ENCODE data around the gene CLCN1.

The CLCN1 gene

GRCh38 chr7:143381427-143382125 lies 65.7 kb downstream of the CLCN1 start:
- H3F3A ChIP-seq (ENCODE audit: low read depth) = no peaks in the 10 kb centered on the region
- peaks cover 6% of the 10 kb centered on the region for H3K27me3 ChIP-seq (ENCODE audit: insufficient read depth, low read length, poor library complexity, severe bottlenecking)
- no peaks in the 10 kb centered on the region for H3K36me3 ChIP-seq (ENCODE audit: insufficient read depth, low read length)
- H4K20me1 ChIP-seq (ENCODE audit: insufficient read depth, low read length, poor library complexity, severe bottlenecking) = peaks cover 35% of the 10 kb centered on the region
- no peaks in the 10 kb centered on the region for H3K9me2 ChIP-seq (replicated peaks; ENCODE audit: low read depth, low read length)
- H3K9me3 ChIP-seq (ENCODE audit: insufficient read depth, low read depth, low read length) = no peaks in the 10 kb centered on the region
- TF ChIP-seq, protein P1, sequence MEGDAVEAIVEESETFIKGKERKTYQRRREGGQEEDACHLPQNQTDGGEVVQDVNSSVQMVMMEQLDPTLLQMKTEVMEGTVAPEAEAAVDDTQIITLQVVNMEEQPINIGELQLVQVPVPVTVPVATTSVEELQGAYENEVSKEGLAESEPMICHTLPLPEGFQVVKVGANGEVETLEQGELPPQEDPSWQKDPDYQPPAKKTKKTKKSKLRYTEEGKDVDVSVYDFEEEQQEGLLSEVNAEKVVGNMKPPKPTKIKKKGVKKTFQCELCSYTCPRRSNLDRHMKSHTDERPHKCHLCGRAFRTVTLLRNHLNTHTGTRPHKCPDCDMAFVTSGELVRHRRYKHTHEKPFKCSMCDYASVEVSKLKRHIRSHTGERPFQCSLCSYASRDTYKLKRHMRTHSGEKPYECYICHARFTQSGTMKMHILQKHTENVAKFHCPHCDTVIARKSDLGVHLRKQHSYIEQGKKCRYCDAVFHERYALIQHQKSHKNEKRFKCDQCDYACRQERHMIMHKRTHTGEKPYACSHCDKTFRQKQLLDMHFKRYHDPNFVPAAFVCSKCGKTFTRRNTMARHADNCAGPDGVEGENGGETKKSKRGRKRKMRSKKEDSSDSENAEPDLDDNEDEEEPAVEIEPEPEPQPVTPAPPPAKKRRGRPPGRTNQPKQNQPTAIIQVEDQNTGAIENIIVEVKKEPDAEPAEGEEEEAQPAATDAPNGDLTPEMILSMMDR (conservative IDR thresholded peaks at IDR 0.05; ENCODE audit: low read length) = no peak
- no peak for TF ChIP-seq EZH2phosphoT487 (IDR thresholded peaks at IDR 0.05; ENCODE audit: borderline replicate concordance)
- H3K4me3 ChIP-seq (ENCODE audit: low read length, poor library complexity, severe bottlenecking) = peak overlapping the region; percentile 98
- H3K9ac ChIP-seq (ENCODE audit: low read depth, low read length, poor library complexity, severe bottlenecking) = peak overlapping the region; percentile 100
- H3K79me2 ChIP-seq (ENCODE audit: insufficient read depth, low read length) = peaks cover 97% of the 10 kb centered on the region
- H2AFZ ChIP-seq (ENCODE audit: low read length) = no peak overlapping the region
- H3K4me2 ChIP-seq (ENCODE audit: low read depth, low read length, poor library complexity, severe bottlenecking) = peak overlapping the region; percentile 97
- H3K4me1 ChIP-seq (ENCODE audit: insufficient read depth, low read length, poor library complexity, severe bottlenecking) = peaks cover 80% of the 10 kb centered on the region

DNA sequence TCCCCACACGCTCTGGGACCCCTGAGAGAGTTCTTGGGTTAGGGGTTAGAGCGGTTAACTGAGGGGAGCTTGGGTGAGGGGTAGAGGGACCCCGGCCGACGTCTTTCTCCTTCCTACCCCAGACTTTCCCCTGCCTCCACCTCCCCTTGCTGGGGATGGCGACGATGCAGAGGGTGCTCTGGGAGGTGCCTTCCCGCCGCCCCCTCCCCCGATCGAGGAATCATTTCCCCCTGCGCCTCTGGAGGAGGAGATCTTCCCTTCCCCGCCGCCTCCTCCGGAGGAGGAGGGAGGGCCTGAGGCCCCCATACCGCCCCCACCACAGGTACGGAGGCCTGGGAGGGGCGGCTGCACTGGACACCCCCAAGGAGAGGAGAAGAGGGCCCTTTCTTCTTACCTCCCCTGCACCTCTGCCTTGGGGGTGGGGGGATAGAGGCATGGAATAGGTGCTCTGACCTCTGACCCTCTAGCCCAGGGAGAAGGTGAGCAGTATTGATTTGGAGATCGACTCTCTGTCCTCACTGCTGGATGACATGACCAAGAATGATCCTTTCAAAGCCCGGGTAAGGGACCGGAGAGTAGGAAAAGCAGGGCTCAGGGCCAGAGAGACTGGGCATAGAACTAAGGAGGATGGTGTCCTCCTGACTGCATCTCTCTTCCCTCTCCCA lies 66.3 kb downstream of the CLCN1 start:
- H3K36me3 ChIP-seq (ENCODE audit: insufficient read depth, low read length) = no peaks in the 10 kb centered on the region
- peaks cover 78% of the 10 kb centered on the region for H3K4me1 ChIP-seq (ENCODE audit: insufficient read depth, low read length, poor library complexity, severe bottlenecking)
- H3K79me2 ChIP-seq (ENCODE audit: insufficient read depth, low read length) = peaks cover 99% of the 10 kb centered on the region
- H3K4me2 ChIP-seq (ENCODE audit: low read depth, low read length, poor library complexity, severe bottlenecking) = peak overlapping the region; percentile 97
- H3K9ac ChIP-seq (ENCODE audit: low read depth, low read length, poor library complexity, severe bottlenecking) = peak overlapping the region; percentile 100
- no peak for TF ChIP-seq EZH2phosphoT487 (IDR thresholded peaks at IDR 0.05; ENCODE audit: borderline replicate concordance)
- TF ChIP-seq, protein P1 (conservative IDR thresholded peaks at IDR 0.05; ENCODE audit: low read length) = no peak
- no peak overlapping the region for H2AFZ ChIP-seq (ENCODE audit: low read length)
- no peaks in the 10 kb centered on the region for H3F3A ChIP-seq (ENCODE audit: low read depth)
- no peaks in the 10 kb centered on the region for H3K9me3 ChIP-seq (ENCODE audit: insufficient read depth, low read depth, low read length)
- H3K4me3 ChIP-seq (ENCODE audit: low read length, poor library complexity, severe bottlenecking) = peak overlapping the region; percentile 98
- peaks cover 6% of the 10 kb centered on the region for H3K27me3 ChIP-seq (ENCODE audit: insufficient read depth, low read length, poor library complexity, severe bottlenecking)
- peaks cover 42% of the 10 kb centered on the region for H4K20me1 ChIP-seq (ENCODE audit: insufficient read depth, low read length, poor library complexity, severe bottlenecking)
- H3K9me2 ChIP-seq (replicated peaks; ENCODE audit: low read depth, low read length) = no peaks in the 10 kb centered on the region

DNA sequence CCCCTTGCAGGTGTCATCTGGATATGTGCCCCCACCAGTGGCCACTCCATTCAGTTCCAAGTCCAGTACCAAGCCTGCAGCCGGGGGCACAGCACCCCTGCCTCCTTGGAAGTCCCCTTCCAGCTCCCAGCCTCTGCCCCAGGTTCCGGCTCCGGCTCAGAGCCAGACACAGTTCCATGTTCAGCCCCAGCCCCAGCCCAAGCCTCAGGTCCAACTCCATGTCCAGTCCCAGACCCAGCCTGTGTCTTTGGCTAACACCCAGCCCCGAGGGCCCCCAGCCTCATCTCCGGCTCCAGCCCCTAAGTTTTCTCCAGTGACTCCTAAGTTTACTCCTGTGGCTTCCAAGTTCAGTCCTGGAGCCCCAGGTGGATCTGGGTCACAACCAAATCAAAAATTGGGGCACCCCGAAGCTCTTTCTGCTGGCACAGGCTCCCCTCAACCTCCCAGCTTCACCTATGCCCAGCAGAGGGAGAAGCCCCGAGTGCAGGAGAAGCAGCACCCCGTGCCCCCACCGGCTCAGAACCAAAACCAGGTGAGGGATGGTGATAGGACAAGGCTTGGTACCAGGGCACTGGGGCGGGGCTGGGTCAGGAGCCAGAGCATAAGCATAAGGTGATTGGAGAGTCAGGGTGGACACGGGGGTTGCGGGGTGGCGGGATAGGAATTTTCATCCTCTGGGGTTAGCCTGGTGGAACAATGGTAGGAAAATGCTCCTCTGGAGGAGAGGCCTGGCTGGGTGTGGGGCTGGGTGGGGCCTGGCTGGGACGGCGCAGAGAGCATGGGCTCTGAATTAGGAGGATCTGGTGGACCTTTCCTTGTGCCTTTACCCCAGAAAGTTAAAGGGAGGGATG lies 67.1 kb downstream of the CLCN1 start:
- Histone ChIP-seq H3K9ac (ENCODE audit: low read depth, low read length, poor library complexity, severe bottlenecking) (peak overlapping the region; percentile 100), H3K36me3 (ENCODE audit: insufficient read depth, low read length) (peaks cover 3% of the 10 kb centered on the region; the same call in 1 of the 2 replicates), H3K4me2 (ENCODE audit: low read depth, low read length, poor library complexity, severe bottlenecking) (peak overlapping the region; percentile 97), H3K9me3 (ENCODE audit: insufficient read depth, low read depth, low read length) (no peaks in the 10 kb centered on the region), H2AFZ (ENCODE audit: low read length) (no peak overlapping the region), H4K20me1 (ENCODE audit: insufficient read depth, low read length, poor library complexity, severe bottlenecking) (peaks cover 49% of the 10 kb centered on the region), H3K9me2 (replicated peaks; ENCODE audit: low read depth, low read length) (no peaks in the 10 kb centered on the region), H3F3A (ENCODE audit: low read depth) (no peaks in the 10 kb centered on the region), H3K4me3 (ENCODE audit: low read length, poor library complexity, severe bottlenecking) (peak overlapping the region; percentile 98), H3K4me1 (ENCODE audit: insufficient read depth, low read length, poor library complexity, severe bottlenecking) (peaks cover 71% of the 10 kb centered on the region), H3K79me2 (ENCODE audit: insufficient read depth, low read length) (peaks cover 99% of the 10 kb centered on the region), H3K27me3 (ENCODE audit: insufficient read depth, low read length, poor library complexity, severe bottlenecking) (peaks cover 6% of the 10 kb centered on the region)
- TF ChIP-seq, protein P1 (conservative IDR thresholded peaks at IDR 0.05; ENCODE audit: low read length) = no peak
- no peak for TF ChIP-seq EZH2phosphoT487 (IDR thresholded peaks at IDR 0.05; ENCODE audit: borderline replicate concordance)
